Lung (tissue), 12 donors: ENCODE data around the gene MIX23. TPM values are rescaled to one million over a fixed set of nuclear protein-coding genes. Genes with fewer than 3 reads are reported as not detected.

Experiments used
- ATAC-seq: fragments of 200-7000 bp; cut with Tn5 transposase; one replicate; pipeline ENCODE4 v1.9.1; 2020; ENCODE audit warnings: moderate number of reproducible peaks; ENCODE audit not compliant: insufficient read depth, low FRiP score
- DNase-seq, 3 donors: peaks; one replicate each; pipeline ENCODE4 v3.0.0-alpha.2; 2013 to 2017
- H3K27ac ChIP-seq, 2 donors: one replicate each; pipeline ENCODE4 v1.5.1; 2013; ENCODE audit warnings: mild to moderate bottlenecking in 2 of 2, moderate library complexity in 2 of 2, control low read depth in 1 of 2, inconsistent platforms in 1 of 2, low read depth in 1 of 2, low read length in 1 of 2
- H3K27me3 ChIP-seq, 3 donors: one replicate each; pipeline ENCODE4 v1.5.1; 2013; ENCODE audit warnings: low read length in 2 of 3; ENCODE audit not compliant: control insufficient read depth in 3 of 3, insufficient read depth in 3 of 3
- H3K36me3 ChIP-seq, 4 donors: one replicate each; pipeline ENCODE4 v1.5.1; 2013; ENCODE audit warnings: low read length in 4 of 4, mild to moderate bottlenecking in 1 of 4, moderate library complexity in 1 of 4; ENCODE audit not compliant: control insufficient read depth in 4 of 4, insufficient read depth in 4 of 4
- H3K4me1 ChIP-seq, 5 donors: one replicate each; pipeline ENCODE4 v1.5.1; 2013; ENCODE audit warnings: low read length in 5 of 5, mild to moderate bottlenecking in 2 of 5, moderate library complexity in 1 of 5; ENCODE audit not compliant: control insufficient read depth in 5 of 5, insufficient read depth in 5 of 5
- H3K4me3 ChIP-seq: one replicate; pipeline ENCODE4 v1.5.1; 2013; ENCODE audit warnings: mild to moderate bottlenecking, control low read depth, moderate library complexity
- H3K9ac ChIP-seq, 2 donors: one replicate each; pipeline ENCODE4 v1.5.1; 2013; ENCODE audit warnings: low read length in 2 of 2, control low read depth in 1 of 2; ENCODE audit not compliant: insufficient read depth in 1 of 2
- H3K9me3 ChIP-seq, 4 donors: one replicate each; pipeline ENCODE4 v1.5.1; 2013; ENCODE audit warnings: low read length in 3 of 4, mild to moderate bottlenecking in 1 of 4, moderate library complexity in 1 of 4; ENCODE audit not compliant: control insufficient read depth in 4 of 4, insufficient read depth in 3 of 4
- CTCF ChIP-seq: IDR thresholded peaks from 2 replicates; pipeline ENCODE4 v1.5.1; 2012; ENCODE audit warnings: mild to moderate bottlenecking; ENCODE audit errors: control extremely low read depth, extremely low read depth
- WGBS, 2 donors: extraction: QIAGEN DNeasy Blood & Tissue Kit; methylation state at CpG; one replicate each; pipeline ENCODE4 v1.1.7; 2013; 5-methylcytosine and 5-hydroxymethylcytosine counted together
- polyA plus RNA-seq, 2 donors: library from polyadenylated mRNA; stranded (reverse); fragments of 200-250 nt; gene quantifications; one replicate each; pipeline ENCODE4 v1.2.1, GENCODE V29; 2013
- total RNA-seq, 2 donors: library from RNA; depleted of rRNA in 1 of 2; stranded (reverse); fragments of >200 nt in 1 of 2; gene quantifications; one replicate each; pipeline ENCODE4 v1.2.1, GENCODE V29; 2014 to 2021
- donor health status: control.
- donor health status: control.
- donor health status: Bipolar disorder and iron deficiency.
- donor health status: healthy.
- donor health status: DM: yes; HTN: yes; CAD: no.

The MIX23 gene
- total and polyA plus RNA-seq, 4 donors = 17.8 to 40.4 (median 21.4) TPM

DNA sequence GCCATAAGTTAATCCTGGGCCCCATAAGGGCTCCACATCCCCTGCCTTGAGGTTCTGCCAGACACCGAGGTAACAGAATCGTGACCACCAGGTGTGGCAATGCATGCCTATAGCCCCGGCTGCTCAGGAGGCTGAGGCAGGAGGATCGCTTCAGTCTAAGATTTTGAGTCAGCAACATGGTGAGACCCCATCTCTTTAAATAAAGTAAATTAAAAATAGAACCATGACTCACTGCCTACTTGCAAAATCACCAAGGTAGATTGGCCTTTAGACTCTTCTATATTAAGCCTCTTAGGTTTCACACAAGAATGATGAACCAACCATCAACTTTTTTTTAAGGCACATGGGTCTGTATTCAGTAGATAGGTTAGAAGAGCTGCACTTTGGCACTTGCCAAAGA, 23.2 kb upstream of the MIX23 start:
- TF ChIP-seq CTCF = no peak
- H3K36me3 ChIP-seq = peaks cover 0 to 35% (median 22%) of the 10 kb centered on the region in 4 donors
- 92 to 95% methylated on average over 4 of the region's 4 CpGs for WGBS, 2 donors

GRCh38 chr3:122405015-122405414, 22.0 kb upstream of the MIX23 start:
- peaks cover 0 to 2% (median 0%) of the 10 kb centered on the region in 5 donors for H3K4me1 ChIP-seq
- H3K9ac ChIP-seq = no peak overlapping the region
- 79 to 96% methylated on average over 3 of the region's 3 CpGs for WGBS, 2 donors
- no peak overlapping the region for H3K4me3 ChIP-seq
- H3K9me3 ChIP-seq = no peaks in the 10 kb centered on the region
- no peaks in the 10 kb centered on the region for H3K27me3 ChIP-seq
- ATAC-seq (no peak), DNase-seq (no peak)
- H3K27ac ChIP-seq = no peak overlapping the region
- H3K36me3 ChIP-seq = peaks cover 0 to 32% (median 20%) of the 10 kb centered on the region in 4 donors
- TF ChIP-seq CTCF = no peak

More for the DNA sequence above, 23.2 kb upstream of the MIX23 start:
- no peaks in the 10 kb centered on the region for H3K9me3 ChIP-seq
- H3K9ac ChIP-seq = no peak overlapping the region
- no peaks in the 10 kb centered on the region for H3K27me3 ChIP-seq
- H3K4me3 ChIP-seq = no peak overlapping the region
- H3K27ac ChIP-seq = peak overlapping the region in 1 of 2 donors; percentile 21
- no peak for ATAC-seq
- DNase-seq = no peak
- H3K4me1 ChIP-seq = peaks cover 0 to 2% (median 0%) of the 10 kb centered on the region in 5 donors

DNA sequence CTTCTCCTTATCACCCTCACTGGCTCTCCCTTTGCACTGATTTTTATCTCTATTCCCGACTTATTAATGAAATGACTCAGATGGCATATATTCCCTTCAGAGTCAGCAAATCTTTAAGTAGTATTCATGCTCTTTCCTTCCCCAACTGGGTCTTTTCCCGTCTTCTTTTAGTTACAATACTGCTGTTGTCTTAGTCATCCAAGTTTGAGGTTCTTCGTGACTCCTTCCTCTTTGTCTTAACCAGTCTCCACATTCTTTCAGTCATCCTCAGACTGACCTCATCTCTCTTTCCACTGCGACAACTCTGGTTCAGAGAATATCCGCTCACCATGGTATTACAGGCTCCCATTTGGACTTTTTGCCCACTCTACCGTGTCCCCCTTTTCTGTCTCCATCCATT, 20.5 kb upstream of the MIX23 start:
- peaks cover 0 to 30% (median 16%) of the 10 kb centered on the region in 4 donors for H3K36me3 ChIP-seq
- WGBS, 2 donors = 88 to 91% methylated on average over 6 of the region's 6 CpGs
- ATAC-seq (no peak), DNase-seq (no peak)
- peaks cover 0 to 2% (median 0%) of the 10 kb centered on the region in 5 donors for H3K4me1 ChIP-seq
- H3K27ac ChIP-seq = no peak overlapping the region
- H3K4me3 ChIP-seq = no peak overlapping the region
- no peak overlapping the region for H3K9ac ChIP-seq
- H3K9me3 ChIP-seq = no peaks in the 10 kb centered on the region
- H3K27me3 ChIP-seq = no peaks in the 10 kb centered on the region
- no peak for TF ChIP-seq CTCF

DNA sequence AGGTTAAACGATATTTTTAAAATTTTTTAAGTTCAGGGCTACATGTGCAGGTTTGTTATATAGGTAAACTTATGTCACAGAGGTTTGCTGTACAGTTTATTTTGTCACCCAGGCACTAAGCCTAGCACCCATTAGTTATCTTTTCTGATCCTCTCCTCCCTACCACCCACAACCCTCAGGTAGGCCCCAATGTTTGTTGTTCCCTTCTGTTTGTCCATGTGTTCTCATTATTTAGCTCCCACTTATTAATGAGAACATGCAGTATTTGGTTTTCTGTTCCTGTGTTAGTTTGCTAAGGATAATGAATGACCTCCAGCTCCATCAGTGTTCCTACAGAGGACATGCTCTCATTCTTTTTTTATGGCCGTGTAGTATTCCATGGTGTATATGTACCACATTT, 15.9 kb upstream of the MIX23 start:
- no peaks in the 10 kb centered on the region for H3K9me3 ChIP-seq
- H3K27me3 ChIP-seq = no peaks in the 10 kb centered on the region
- WGBS, 2 donors = 97 to 98% methylated on average over 2 of the region's 2 CpGs
- no peak overlapping the region for H3K27ac ChIP-seq
- TF ChIP-seq CTCF = no peak
- DNase-seq (no peak), ATAC-seq (no peak)
- H3K36me3 ChIP-seq = peaks cover 0 to 17% (median 9%) of the 10 kb centered on the region in 4 donors
- no peak overlapping the region for H3K4me3 ChIP-seq
- no peak overlapping the region for H3K9ac ChIP-seq
- no peaks in the 10 kb centered on the region for H3K4me1 ChIP-seq
